Spleen (tissue), 11 donors: ENCODE data around the gene GMPPB. TPM values are rescaled to one million over a fixed set of nuclear protein-coding genes. Genes with fewer than 3 reads are reported as not detected.

Experiments
- DNase-seq: peaks from one replicate; pipeline ENCODE4 v3.0.0-alpha.2; 2020
- H3K27ac ChIP-seq, 8 donors: fragments of 200-600 bp; sonication (generic) in 7 of 8; 1 replicate in 4 of 8; 2 replicates in 4 of 8; pipeline versions ENCODE4 v1.5.0 to v1.8.0; 2016 to 2021; ENCODE audit warnings: inconsistent platforms in 4 of 8, mild to moderate bottlenecking in 4 of 8, moderate library complexity in 1 of 8
- H3K27me3 ChIP-seq, 7 donors: fragments of 200-600 bp; sonication (generic) in 6 of 7; replicated peaks in 1 of 7; 1 replicate in 4 of 7; 2 replicates in 3 of 7; pipeline versions ENCODE4 v1.5.0 to v1.8.0; 2016 to 2021; ENCODE audit warnings: inconsistent platforms in 3 of 7, mild to moderate bottlenecking in 1 of 7
- H3K36me3 ChIP-seq, 6 donors: fragments of 200-600 bp; sonication (generic) in 5 of 6; 1 replicate in 4 of 6; 2 replicates in 2 of 6; pipeline versions ENCODE4 v1.5.0 to v1.8.0; 2016 to 2021; ENCODE audit warnings: inconsistent platforms in 2 of 6
- H3K4me1 ChIP-seq, 6 donors: fragments of 200-600 bp; sonication (generic) in 5 of 6; 1 replicate in 3 of 6; 2 replicates in 3 of 6; pipeline versions ENCODE4 v1.5.0 to v1.8.0; 2016 to 2021; ENCODE audit warnings: inconsistent platforms in 3 of 6
- H3K4me3 ChIP-seq, 8 donors: fragments of 200-600 bp; sonication (generic) in 7 of 8; 1 replicate in 4 of 8; 2 replicates in 4 of 8; pipeline versions ENCODE4 v1.5.0 to v1.8.0; 2016 to 2021; ENCODE audit warnings: inconsistent platforms in 4 of 8, mild to moderate bottlenecking in 4 of 8, moderate library complexity in 2 of 8
- H3K9me3 ChIP-seq, 8 donors: fragments of 200-600 bp; sonication (generic) in 7 of 8; 1 replicate in 4 of 8; 2 replicates in 4 of 8; pipeline versions ENCODE4 v1.5.0 to v1.8.0; 2016 to 2021; ENCODE audit warnings: inconsistent platforms in 4 of 8
- CTCF ChIP-seq, 11 experiments: fragments of 200-600 bp in 7 of 11; fragments of 450-650 bp in 4 of 11; sonication (generic) in 4 of 11; IDR thresholded peaks in 8 of 11; conservative IDR thresholded peaks in 3 of 11; 1 replicate in 7 of 11; 2 replicates in 4 of 11; pipeline versions ENCODE4 v1.4.0 to v1.8.0; 2016 to 2021; ENCODE audit warnings: antibody characterized with exemption in 11 of 11, inconsistent platforms in 4 of 11, mild to moderate bottlenecking in 1 of 11
- POLR2A ChIP-seq, 3 donors: fragments of 450-650 bp; IDR thresholded peaks; one replicate each; pipeline ENCODE4 v1.5.1; 2017; ENCODE audit warnings: antibody characterized with exemption in 3 of 3, mild to moderate bottlenecking in 1 of 3
- POLR2AphosphoS5 ChIP-seq, 3 donors: sonication (generic); formaldehyde crosslinking; IDR thresholded peaks; one replicate each; pipeline ENCODE4 v1.5.1; 2017; ENCODE audit warnings: antibody characterized with exemption in 3 of 3
- WGBS, 5 donors: extraction: QIAGEN DNeasy Blood & Tissue Kit in 3 of 5; methylation state at CpG; one replicate each; pipeline versions ENCODE4 v1.1.5 to v1.1.7; 2013 to 2018; 5-methylcytosine and 5-hydroxymethylcytosine counted together
- intact Hi-C: fragments of 100-400 bp; cut with DNase I; formaldehyde crosslinking; loops from one replicate; pipeline ENCODE4 v1.15.0; 2023; ENCODE audit warnings: low total_unique reads
- polyA plus RNA-seq, 3 donors: library from polyadenylated mRNA; stranded (reverse); fragments of 200-250 nt; gene quantifications; one replicate each; pipeline ENCODE4 v1.2.1, GENCODE V29; 2013
- total RNA-seq, 7 donors: library from RNA; depleted of rRNA in 3 of 7; stranded (reverse); fragments of >200 nt in 3 of 7; fragmentation: NEBNext Ultra II Directional in 4 of 7; extraction: Animal tissue kit (Norgen Biotek cat#: 25700) in 4 of 7; gene quantifications; one replicate each; pipeline versions ENCODE4 v1.1.0 to v1.2.1, GENCODE V29; 2016 to 2021
- donor health status: healthy with polysubstance abuse.
- donor health status: DM: no; HTN: no; CAD: no; lungs with moderate emphysema.
- donor health status: DM: no; HTN: no; CAD: no.
- donor health status: Bipolar disorder and iron deficiency.
- donor health status: healthy.
- donor health status: DM: no; HTN: no; CAD: no.
- donor health status: DM: yes; HTN: yes; CAD: no.

Gene GMPPB
- total and polyA plus RNA-seq, 10 donors, result 10.8 to 34.3 (median 26.7) TPM

- Histone ChIP-seq H3K9me3 (no peaks in the 10 kb centered on the region), H3K36me3 (peaks cover 0 to 100% (median 36%) of the 10 kb centered on the region in 6 donors), H3K4me3 (no peak overlapping the region), H3K27me3 (no peaks in the 10 kb centered on the region), H3K4me1 (peaks cover 0 to 4% (median 0%) of the 10 kb centered on the region in 6 donors), H3K27ac (no peak overlapping the region)
- intact Hi-C loops, result no loop called here
- WGBS, 5 donors, result 89 to 100% (median 97%) methylated on average over 2 of the region's 2 CpGs
- TF ChIP-seq POLR2A (IDR thresholded peaks at IDR 0.05) (no peak), POLR2AphosphoS5 (IDR thresholded peaks at IDR 0.05) (no peak), CTCF (IDR thresholded peaks at IDR 0.05 in 8 of 11, conservative IDR thresholded peaks at IDR 0.05 in 3 of 11) (no peak)
- DNase-seq, result no peak
Measured at GRCh38 chr3:49745986-49746385, 22.2 kb upstream of the GMPPB start.

GRCh38 chr3:49740427-49740826, 16.7 kb upstream of the GMPPB start:
- H3K27me3 ChIP-seq, result no peaks in the 10 kb centered on the region
- TF ChIP-seq POLR2A (IDR thresholded peaks at IDR 0.05), result no peak
- TF ChIP-seq POLR2AphosphoS5 (IDR thresholded peaks at IDR 0.05), result no peak
- no peak for TF ChIP-seq CTCF (IDR thresholded peaks at IDR 0.05 in 8 of 11, conservative IDR thresholded peaks at IDR 0.05 in 3 of 11)
- intact Hi-C loops, result no loop called here
- no peak overlapping the region for H3K4me3 ChIP-seq
- no peaks in the 10 kb centered on the region for H3K9me3 ChIP-seq
- DNase-seq, result no peak
- peaks cover 0 to 97% (median 51%) of the 10 kb centered on the region in 6 donors for H3K36me3 ChIP-seq
- H3K27ac ChIP-seq, result no peak overlapping the region
- H3K4me1 ChIP-seq, result peaks cover 0 to 4% (median 0%) of the 10 kb centered on the region in 6 donors

- no peak for DNase-seq
- intact Hi-C loops, result no loop called here
- TF ChIP-seq CTCF (IDR thresholded peaks at IDR 0.05 in 8 of 11, conservative IDR thresholded peaks at IDR 0.05 in 3 of 11) (no peak), POLR2A (IDR thresholded peaks at IDR 0.05) (no peak), POLR2AphosphoS5 (IDR thresholded peaks at IDR 0.05) (peak in 1 of 3 donors; percentile 20)
- Histone ChIP-seq H3K27ac (no peak overlapping the region), H3K4me1 (peaks cover 0 to 15% (median 6%) of the 10 kb centered on the region in 6 donors), H3K9me3 (no peaks in the 10 kb centered on the region), H3K27me3 (no peaks in the 10 kb centered on the region), H3K36me3 (peaks cover 0 to 97% (median 52%) of the 10 kb centered on the region in 6 donors), H3K4me3 (no peak overlapping the region)
- 92 to 97% (median 94%) methylated on average over 11 of the region's 11 CpGs for WGBS, 5 donors
Measured at GRCh38 chr3:49738067-49738713, 14.4 kb upstream of the GMPPB start.

- Histone ChIP-seq H3K9me3 (no peaks in the 10 kb centered on the region), H3K27ac (no peak overlapping the region), H3K36me3 (peaks cover 0 to 100% (median 70%) of the 10 kb centered on the region in 6 donors), H3K4me1 (peaks cover 0 to 12% (median 6%) of the 10 kb centered on the region in 6 donors), H3K27me3 (no peaks in the 10 kb centered on the region), H3K4me3 (no peak overlapping the region)
- DNase-seq, result no peak
- intact Hi-C loops, result no loop called here
- WGBS, 5 donors, result 94 to 99% (median 97%) methylated on average over 6 of the region's 6 CpGs
- no peak for TF ChIP-seq CTCF (IDR thresholded peaks at IDR 0.05 in 8 of 11, conservative IDR thresholded peaks at IDR 0.05 in 3 of 11)
- TF ChIP-seq POLR2A (IDR thresholded peaks at IDR 0.05), result no peak
- TF ChIP-seq POLR2AphosphoS5 (IDR thresholded peaks at IDR 0.05), result no peak
Measured at GRCh38 chr3:49734752-49735151, 11.0 kb upstream of the GMPPB start.
